Astrocyte (in vitro differentiated cells and primary cell): ENCODE results near the gene GRK5.

Experiments used
- CTCF ChIP-seq: IDR thresholded peaks from 2 replicates; pipeline ENCODE4 v1.5.1; 2011; ENCODE audit warnings: low read depth, mild to moderate bottlenecking, inconsistent platforms, low read length, moderate library complexity; ENCODE audit not compliant: insufficient read depth
- EZH2 ChIP-seq: IDR thresholded peaks from 2 replicates; pipeline ENCODE4 v1.6.1; 2012; ENCODE audit warnings: mild to moderate bottlenecking, low read length, inconsistent platforms; ENCODE audit not compliant: insufficient read depth

- TF ChIP-seq EZH2 (no peak), CTCF (no peak)
These were observed 221.4 kb downstream of the GRK5 start for GRCh38 chr10:119428789-119429188.
